ENCODE data around the gene KMT5C. TPM values are rescaled to one million over a fixed set of nuclear protein-coding genes. Genes with fewer than 3 reads are reported as not detected.

The KMT5C gene
- total RNA-seq, 4 donors from 2014 or later: 27.8 to 80.8 (median 31.3) TPM

GRCh38 chr19:55341595-55342531 lies 2.2 kb downstream of the KMT5C start:
- TF ChIP-seq POLR2A (IDR thresholded peaks at IDR 0.05) (no peak), CTCF (IDR thresholded peaks at IDR 0.05) (no peak), EP300 (IDR thresholded peaks at IDR 0.05; ENCODE audit: low read depth) (no peak), POLR2AphosphoS5 (IDR thresholded peaks at IDR 0.05) (no peak)
- intact Hi-C loops (cut with DNase I; ENCODE audit: low total_unique reads) (loop anchor here (2.0 kb wide), 1 partner anchor 65 kb away; the partner anchor contains the start of gene UBE2S), in situ Hi-C loops (cut with MboI; ENCODE audit: low pct_ligation_motif_present in 1 of 4, low pct_unique_long_range_greater_than_20kb in 1 of 4, low sequenced_read_pairs in 3 of 4) (no loop called here)
- H3K27me3 ChIP-seq: no peaks in the 10 kb centered on the region
- no peaks in the 10 kb centered on the region for H3K36me3 ChIP-seq
- no peak for DNase-seq
- 87 to 100% methylated on average over 2 to 50 of the region's 50 CpGs for WGBS, 2 donors (ENCODE audit: low coverage in 1 of 2)
- H3K4me3 ChIP-seq: peak overlapping the region in 1 of 4 donors; percentile 96
- peaks cover 6 to 43% (median 27%) of the 10 kb centered on the region in 4 donors for H3K4me1 ChIP-seq
- no peak overlapping the region for H3K27ac ChIP-seq
- H3K9me3 ChIP-seq: no peaks in the 10 kb centered on the region

GRCh38 chr19:55344444-55344843 lies 4.8 kb downstream of the KMT5C start:
- Histone ChIP-seq H3K27me3 (no peaks in the 10 kb centered on the region), H3K4me1 (peaks cover 6 to 34% (median 20%) of the 10 kb centered on the region in 4 donors), H3K4me3 (no peak overlapping the region), H3K27ac (no peak overlapping the region), H3K9me3 (no peaks in the 10 kb centered on the region), H3K36me3 (peaks cover 0 to 4% (median 0%) of the 10 kb centered on the region in 4 donors)
- WGBS, 2 donors (ENCODE audit: low coverage in 1 of 2): 75% methylated on average over 9 of the region's 9 CpGs; no CpG with 5 or more reads in 1 of the 2 donors
- intact Hi-C loops (cut with DNase I; ENCODE audit: low total_unique reads): no loop called here
- no peak for TF ChIP-seq POLR2A (IDR thresholded peaks at IDR 0.05)
- no peak for TF ChIP-seq POLR2AphosphoS5 (IDR thresholded peaks at IDR 0.05)
- TF ChIP-seq CTCF (IDR thresholded peaks at IDR 0.05): no peak
- TF ChIP-seq EP300 (IDR thresholded peaks at IDR 0.05; ENCODE audit: low read depth): no peak
- in situ Hi-C loops (cut with MboI; ENCODE audit: low pct_ligation_motif_present in 1 of 4, low pct_unique_long_range_greater_than_20kb in 1 of 4, low sequenced_read_pairs in 3 of 4): no loop called here
- no peak for DNase-seq

GRCh38 chr19:55345101-55345817 lies 5.6 kb downstream of the KMT5C start:
- in situ Hi-C loops (cut with MboI; ENCODE audit: low pct_ligation_motif_present in 1 of 4, low pct_unique_long_range_greater_than_20kb in 1 of 4, low sequenced_read_pairs in 3 of 4): no loop called here
- peaks cover 0 to 4% (median 0%) of the 10 kb centered on the region in 4 donors for H3K36me3 ChIP-seq
- peaks cover 6 to 29% (median 18%) of the 10 kb centered on the region in 4 donors for H3K4me1 ChIP-seq
- DNase-seq: no peak
- no peaks in the 10 kb centered on the region for H3K27me3 ChIP-seq
- WGBS, 2 donors (ENCODE audit: low coverage in 1 of 2): 84 to 86% methylated on average over 7 to 22 of the region's 22 CpGs
- H3K27ac ChIP-seq: no peak overlapping the region
- H3K4me3 ChIP-seq: no peak overlapping the region
- H3K9me3 ChIP-seq: no peaks in the 10 kb centered on the region
- no peak for TF ChIP-seq EP300 (IDR thresholded peaks at IDR 0.05; ENCODE audit: low read depth)
- no peak for TF ChIP-seq POLR2A (IDR thresholded peaks at IDR 0.05)
- no peak for TF ChIP-seq CTCF (IDR thresholded peaks at IDR 0.05)
- no peak for TF ChIP-seq POLR2AphosphoS5 (IDR thresholded peaks at IDR 0.05)
- intact Hi-C loops (cut with DNase I; ENCODE audit: low total_unique reads): no loop called here
